NCI-H2081 (cell line): Measurements from ENCODE around the gene YARS2.
"Not testable (repeated sequence)": the region's sequence is repeated elsewhere in the genome, so short reads cannot be mapped to it uniquely, and the experiment has no call there.

ENCODE experiments used
- DNase-seq, 2 experiments: peaks; one replicate each; lab custom pipeline; 2025; lab: John Stamatoyannopoulos, UW

YARS2 gene

DNA sequence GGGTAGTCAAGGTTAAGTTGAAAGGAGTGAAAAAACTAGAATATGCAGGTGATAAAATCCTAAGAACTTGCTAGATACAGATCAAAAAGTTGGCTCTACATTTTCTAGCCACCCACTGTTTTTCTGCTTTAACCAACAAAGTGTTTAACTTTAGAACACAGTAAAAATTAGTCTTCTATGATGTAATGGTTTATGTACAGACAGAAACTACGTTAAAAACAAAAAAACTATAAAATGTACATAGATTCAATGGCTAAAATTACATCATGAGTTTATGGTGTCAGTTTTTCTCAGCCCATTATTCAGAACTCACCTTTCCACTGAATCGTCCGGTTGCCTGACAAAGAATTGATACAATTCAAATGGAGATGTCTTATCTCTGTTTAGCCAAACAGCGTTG, 2.1 kb downstream of the YARS2 start:
- DNase-seq = no peak

DNA sequence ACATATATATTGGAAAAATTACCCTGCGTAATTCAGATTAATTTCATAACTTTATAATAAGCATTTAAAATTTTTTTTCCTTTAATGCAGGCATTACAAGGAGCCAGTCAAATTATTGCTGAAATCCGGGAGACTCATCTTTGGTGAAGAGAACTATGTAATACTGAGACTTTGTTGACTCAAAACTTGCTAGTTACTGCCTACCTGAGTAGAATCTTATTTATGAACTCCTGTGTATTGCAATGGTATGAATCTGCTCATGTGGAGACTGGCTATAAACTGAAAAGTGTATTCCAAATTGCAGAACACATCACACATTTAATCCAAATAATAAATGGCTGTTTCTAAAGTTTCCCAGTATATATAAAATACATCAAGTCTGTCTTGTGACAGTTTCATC, 12.4 kb downstream of the YARS2 start:
- DNase-seq = no peak

GRCh38 chr12:32742133-32742532, 13.6 kb downstream of the YARS2 start:
- DNase-seq = no peak

DNA sequence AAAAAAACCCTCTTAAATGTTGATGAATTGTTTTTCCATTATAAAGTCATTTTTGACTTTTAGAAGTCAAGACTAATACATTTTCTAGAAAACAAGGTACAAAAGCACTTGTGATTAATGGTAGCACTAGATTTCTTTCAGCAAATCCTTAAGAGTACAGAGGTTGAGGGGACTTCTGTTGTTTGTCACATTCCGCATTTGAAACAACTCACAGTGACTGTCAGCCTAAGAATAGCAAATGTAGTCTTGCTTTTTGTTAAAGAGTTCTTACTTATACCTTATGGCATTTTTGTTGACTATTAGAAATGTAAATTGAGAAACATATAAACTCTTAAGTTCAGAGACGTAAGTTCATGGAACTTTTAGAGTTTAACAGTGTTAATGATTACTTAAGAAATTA, 16.4 kb downstream of the YARS2 start:
- no peak for DNase-seq

DNA sequence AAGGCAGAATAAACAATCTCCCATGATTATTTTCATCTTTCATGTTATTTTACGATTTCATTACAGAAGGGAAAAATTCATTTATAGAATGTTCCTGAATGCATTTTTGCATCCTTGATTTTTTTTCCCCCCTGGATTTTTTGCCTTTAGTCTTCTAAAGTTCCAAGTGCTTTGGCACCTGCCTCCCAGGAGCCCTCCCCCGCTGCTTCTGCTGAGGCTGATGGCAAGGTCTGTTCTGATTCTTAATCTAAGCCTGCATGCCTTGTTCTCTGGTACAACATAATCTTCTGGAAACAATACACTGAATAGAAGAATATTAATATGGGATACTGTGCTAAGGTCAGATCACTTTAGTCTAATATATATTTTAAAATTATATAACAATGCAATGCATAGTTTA, 18.0 kb downstream of the YARS2 start:
- DNase-seq = no peak

DNA sequence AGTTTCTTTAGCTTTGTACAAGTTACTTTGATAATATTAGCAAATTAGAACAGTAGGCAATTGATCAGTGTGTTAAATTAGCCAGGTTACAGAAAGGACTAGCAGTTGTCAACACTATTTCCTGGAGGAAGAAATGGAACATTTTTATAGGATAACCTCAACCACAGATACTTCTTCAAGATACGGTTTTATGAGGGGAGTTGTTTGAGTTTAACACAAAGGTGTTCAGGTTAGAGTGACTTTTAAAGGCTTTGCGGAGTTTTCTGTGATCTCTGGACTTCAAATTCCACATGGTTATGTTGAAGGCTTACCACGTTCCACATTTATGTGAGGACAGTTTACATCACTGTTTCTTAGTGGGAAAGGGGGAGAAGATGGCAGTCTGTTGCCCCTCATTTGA, 19.3 kb downstream of the YARS2 start:
- DNase-seq = no peak

DNA sequence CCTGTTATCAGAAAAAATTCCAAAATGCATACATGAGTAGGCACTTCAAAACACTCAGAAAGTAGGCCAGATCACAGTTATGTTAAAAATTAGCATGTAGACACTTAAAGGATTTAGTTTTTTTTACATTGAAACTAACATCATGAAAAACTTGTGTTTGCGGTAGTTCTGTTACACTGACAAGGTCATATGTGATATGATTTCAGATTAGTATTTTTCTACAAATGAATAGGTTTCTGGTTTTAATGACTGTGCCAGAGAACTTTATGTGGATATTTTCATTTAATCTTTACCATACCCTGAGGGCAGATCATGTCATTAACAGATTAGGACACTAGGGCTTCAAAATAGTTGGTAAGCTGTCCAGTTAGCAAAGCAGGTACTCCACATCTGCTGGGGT, 20.7 kb downstream of the YARS2 start:
- no peak for DNase-seq

- DNase-seq = no peak
These were observed 28.5 kb downstream of the YARS2 start for GRCh38 chr12:32727237-32727636.

DNA sequence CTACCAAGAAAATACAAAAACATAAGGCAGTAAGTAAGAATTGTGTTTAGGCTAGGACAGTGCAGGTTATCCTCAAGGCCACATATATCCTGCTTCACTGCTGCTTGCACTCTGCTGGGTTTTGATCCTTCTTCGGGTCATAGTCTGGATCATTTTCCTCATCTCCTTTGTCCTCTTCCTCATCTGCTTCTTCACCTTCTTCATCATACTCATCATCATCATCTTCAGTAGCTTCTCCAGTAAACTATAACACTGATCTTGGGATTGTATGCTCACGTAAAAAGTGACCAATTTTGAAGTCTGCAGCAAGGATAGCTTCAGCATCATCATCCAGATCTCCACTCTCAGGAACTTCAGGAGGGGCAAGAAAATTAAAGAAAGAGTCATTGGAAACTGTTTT, 29.4 kb downstream of the YARS2 start:
- no peak for DNase-seq

DNA sequence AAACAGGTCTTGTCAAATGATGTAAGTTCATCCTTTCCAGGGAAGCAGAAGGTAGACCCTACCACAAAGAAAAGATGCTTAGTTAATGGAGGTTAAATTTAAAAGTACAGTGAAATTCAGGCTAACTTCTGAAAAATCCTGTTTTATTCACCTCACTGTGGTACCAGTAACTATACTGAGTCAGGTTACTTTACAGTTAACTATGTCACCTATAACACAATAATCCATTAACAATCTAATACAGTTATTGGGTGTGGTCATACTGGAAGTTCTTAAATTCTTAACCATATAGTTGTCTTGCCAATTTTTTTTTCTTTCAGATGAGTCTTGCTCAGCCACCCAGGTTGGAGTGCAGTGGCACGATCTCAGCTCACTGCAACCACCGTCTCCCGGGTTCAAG, 30.4 kb downstream of the YARS2 start:
- not testable (repeated sequence) for DNase-seq

DNA sequence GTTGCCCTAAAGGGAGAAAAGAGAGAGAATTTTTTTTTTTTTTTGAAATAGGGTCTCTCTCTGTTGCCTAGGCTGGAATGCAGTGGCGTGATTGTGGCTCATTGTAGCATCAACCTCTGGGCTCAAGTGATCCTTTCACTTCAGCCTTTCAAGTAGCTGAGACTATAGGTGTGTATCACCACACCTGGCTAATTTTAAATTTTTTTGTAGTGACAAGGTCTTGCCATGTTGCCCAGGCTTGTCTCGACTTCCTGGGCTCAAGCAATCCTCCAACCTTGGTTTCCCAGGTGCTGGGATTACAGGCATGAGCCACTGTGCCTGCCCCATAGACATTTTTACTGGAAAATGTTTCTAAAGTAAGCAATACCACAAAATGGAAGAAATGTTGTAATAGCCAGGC, 36.8 kb downstream of the YARS2 start:
- no peak for DNase-seq

DNA sequence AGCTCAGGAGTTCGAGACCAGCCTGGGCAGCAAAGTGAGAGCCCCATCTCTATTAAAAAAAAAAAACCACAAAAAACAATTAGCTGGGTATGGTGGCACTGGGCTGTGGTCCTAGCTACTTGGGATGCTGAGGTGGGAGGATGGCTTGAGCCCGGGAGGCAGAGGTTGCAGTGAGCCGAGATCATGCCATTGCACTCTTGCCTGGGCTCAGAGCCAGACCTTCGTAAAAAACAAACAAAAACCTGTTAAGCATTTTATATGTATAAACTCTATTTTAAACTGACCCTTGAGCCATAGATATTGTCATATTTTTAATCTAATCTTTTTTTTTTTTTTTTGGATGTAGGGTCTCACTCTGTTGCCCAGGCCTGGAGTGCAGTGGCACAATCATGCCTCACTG, 40.9 kb downstream of the YARS2 start:
- no peak for DNase-seq

GRCh38 chr12:32708926-32709325, 46.8 kb downstream of the YARS2 start:
- no peak for DNase-seq

DNA sequence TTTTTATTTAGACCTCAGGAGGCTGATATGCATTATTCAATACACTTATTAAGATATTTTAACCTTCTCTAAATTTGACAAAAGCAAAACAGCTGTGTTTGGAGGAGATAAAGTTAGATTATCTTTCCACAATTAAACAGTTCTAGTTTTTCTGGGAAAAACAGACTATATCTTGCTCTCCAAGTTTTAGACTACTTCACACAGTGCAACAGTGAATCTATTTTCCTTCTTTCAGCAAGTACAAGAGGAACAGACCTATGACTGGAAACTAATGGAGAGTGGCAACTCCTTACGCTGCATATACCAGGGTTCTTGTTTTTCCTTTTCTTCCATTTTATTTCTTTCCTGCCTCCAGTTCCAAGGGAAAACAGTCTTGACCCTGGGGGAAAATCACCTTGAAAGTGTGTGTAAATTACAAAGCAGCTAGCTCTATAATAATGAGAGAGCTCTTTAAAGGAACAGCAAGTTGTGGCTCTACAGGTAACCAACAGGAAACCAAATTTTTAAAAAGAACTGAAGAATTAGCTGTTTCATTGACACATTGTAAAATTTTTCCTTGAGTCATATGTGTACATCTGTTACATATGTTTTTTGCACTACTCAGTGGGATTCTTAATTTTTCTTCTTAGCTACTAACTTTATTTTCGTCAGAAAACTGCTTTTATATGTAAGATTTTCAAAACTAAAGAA, 49.2 kb downstream of the YARS2 start:
- no peak for DNase-seq

GRCh38 chr12:32705783-32706182, 49.9 kb downstream of the YARS2 start:
- peak in 1 of 2 experiments; percentile 16 for DNase-seq

- no peak for DNase-seq
These were observed 52.8 kb downstream of the YARS2 start for GRCh38 chr12:32702946-32703345.

- no peak for DNase-seq
These were observed 53.2 kb downstream of the YARS2 start for GRCh38 chr12:32702473-32702872.

DNA sequence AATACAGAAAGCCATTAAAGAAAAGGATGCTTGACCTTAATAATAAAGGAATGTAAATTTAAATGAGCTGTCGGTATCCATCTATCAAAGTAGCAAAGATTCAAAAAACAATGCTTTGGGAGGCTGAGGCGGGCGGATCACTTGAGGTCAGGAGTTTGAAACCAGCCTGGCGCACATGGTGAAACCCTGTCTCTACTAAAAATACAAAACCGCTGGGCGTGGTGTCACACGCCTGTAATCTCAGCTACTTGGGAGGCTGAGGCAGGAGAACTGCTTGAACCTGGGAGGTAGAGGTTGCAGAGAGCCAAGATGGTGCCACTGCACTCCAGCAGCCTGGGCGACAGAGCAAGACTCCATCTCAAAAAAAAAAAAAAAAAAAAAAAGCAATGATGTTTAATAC, 56.3 kb downstream of the YARS2 start:
- not testable (repeated sequence) for DNase-seq

- DNase-seq = peak; percentile 40 to 78
These were observed 57.4 kb downstream of the YARS2 start for GRCh38 chr12:32698285-32698684.

DNA sequence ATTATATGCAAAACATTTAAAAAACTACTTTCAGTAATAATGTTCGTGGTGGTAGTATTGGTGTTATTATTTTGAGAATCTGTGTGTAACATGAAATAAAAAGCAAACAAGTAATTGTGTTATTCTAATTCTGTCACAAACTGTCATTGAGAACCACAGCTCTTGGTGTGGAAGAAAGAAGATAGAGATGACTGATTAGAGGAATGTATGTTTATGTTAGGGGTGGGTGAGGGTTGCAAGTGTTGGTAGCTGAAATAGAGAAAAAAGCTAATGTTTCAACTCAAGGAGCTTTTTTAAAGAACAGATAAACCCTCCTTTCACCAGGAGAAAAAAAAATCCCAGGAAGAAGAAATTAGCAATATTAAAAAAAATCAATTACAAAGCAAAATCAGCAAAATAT, 58.3 kb downstream of the YARS2 start:
- DNase-seq = no peak
